Measurements from ENCODE around the gene TMEM163.

TMEM163 gene

DNA sequence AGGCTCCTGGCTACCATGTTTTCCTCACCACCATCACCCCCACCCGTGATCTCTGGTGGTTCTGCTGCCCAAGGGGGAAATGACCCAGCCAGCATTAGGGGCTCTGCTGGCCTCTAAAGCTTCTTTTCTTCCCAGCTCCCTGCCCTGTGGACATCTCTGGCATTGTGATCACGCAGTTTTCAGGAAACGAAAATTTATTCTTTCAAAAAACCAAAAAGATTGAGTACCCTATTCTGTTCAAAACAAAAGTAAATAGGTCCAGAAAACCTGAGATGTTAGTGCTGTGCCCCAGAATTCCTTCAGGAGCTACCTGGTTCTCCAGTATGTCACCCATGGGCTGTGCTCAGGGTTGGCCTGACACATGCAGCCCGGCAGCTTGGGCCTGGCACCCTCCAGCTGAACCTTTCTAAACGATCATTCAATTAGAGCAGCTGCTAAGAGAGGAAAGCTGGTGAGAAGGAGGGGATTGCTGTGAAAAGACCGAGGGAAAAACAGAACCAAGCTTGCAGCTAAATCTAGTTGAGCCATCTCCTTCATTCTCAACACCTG lies 307.4 kb downstream of the TMEM163 start:
- Histone ChIP-seq H3K36me3 (ENCODE audit: control insufficient read depth in 2 of 2, insufficient read depth in 2 of 2, low read length in 2 of 2) (no peaks in the 10 kb centered on the region), H3K27ac (ENCODE audit: low read length) (no peak overlapping the region), H3K4me3 (ENCODE audit: low read length in 2 of 2) (peak overlapping the region in 1 of 2 donors; percentile 22), H3K9ac (ENCODE audit: low read length in 2 of 2) (no peak overlapping the region), H3K27me3 (ENCODE audit: control insufficient read depth in 1 of 2, insufficient read depth in 2 of 2, low read length in 2 of 2) (no peaks in the 10 kb centered on the region), H3K9me3 (ENCODE audit: control insufficient read depth in 2 of 2, low read length in 2 of 2) (no peaks in the 10 kb centered on the region), H3K4me1 (ENCODE audit: control insufficient read depth, insufficient read depth, low read length) (peaks cover 5% of the 10 kb centered on the region)

DNA sequence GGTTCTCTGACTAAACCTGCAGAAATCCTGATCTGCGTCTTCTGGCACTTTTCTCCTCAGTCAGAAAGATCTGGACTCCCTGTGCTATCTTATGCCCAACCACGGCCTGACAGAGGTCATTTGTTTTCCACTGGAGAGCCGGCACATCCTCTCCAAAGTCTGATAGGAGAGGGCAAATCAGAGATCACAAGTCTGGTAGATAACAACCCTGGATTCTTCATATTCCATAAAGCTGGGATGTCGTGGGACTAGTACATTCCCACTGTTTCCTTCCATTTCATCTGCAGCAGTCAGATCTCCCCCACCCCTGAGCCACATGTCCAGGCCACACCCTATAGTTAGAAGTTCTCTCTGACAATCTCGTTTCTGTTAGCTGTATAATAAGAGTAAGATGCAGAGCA lies 308.0 kb downstream of the TMEM163 start:
- Histone ChIP-seq H3K4me3 (ENCODE audit: low read length in 2 of 2) (no peak overlapping the region), H3K27ac (ENCODE audit: low read length) (no peak overlapping the region), H3K27me3 (ENCODE audit: control insufficient read depth in 1 of 2, insufficient read depth in 2 of 2, low read length in 2 of 2) (no peaks in the 10 kb centered on the region), H3K36me3 (ENCODE audit: control insufficient read depth in 2 of 2, insufficient read depth in 2 of 2, low read length in 2 of 2) (no peaks in the 10 kb centered on the region), H3K4me1 (ENCODE audit: control insufficient read depth, insufficient read depth, low read length) (peaks cover 5% of the 10 kb centered on the region), H3K9me3 (ENCODE audit: control insufficient read depth in 2 of 2, low read length in 2 of 2) (no peaks in the 10 kb centered on the region), H3K9ac (ENCODE audit: low read length in 2 of 2) (no peak overlapping the region)

DNA sequence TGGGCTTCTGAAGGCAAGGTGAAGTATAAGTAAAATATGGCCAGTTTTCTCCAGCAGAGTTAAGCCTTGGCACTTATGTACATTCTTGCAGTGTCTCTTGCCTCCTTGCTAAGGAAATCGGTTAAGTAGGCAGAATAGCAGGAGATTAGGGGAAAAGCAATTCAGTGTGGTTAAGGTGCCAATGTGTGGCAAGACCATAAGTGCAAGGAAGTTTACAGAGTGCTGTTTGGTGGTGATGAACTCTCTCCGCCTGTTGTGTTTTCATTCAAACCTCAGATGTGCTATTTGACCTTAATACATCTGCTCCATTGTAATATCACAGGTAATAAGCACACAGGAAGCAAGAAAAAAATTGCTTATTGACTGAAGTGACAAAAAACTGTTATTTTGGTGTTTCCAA lies 308.8 kb downstream of the TMEM163 start:
- Histone ChIP-seq H3K27ac (ENCODE audit: low read length) (no peak overlapping the region), H3K4me3 (ENCODE audit: low read length in 2 of 2) (no peak overlapping the region), H3K9me3 (ENCODE audit: control insufficient read depth in 2 of 2, low read length in 2 of 2) (no peaks in the 10 kb centered on the region), H3K9ac (ENCODE audit: low read length in 2 of 2) (no peak overlapping the region), H3K36me3 (ENCODE audit: control insufficient read depth in 2 of 2, insufficient read depth in 2 of 2, low read length in 2 of 2) (peaks cover 0 to 3% of the 10 kb centered on the region in 2 donors), H3K4me1 (ENCODE audit: control insufficient read depth, insufficient read depth, low read length) (peaks cover 5% of the 10 kb centered on the region), H3K27me3 (ENCODE audit: control insufficient read depth in 1 of 2, insufficient read depth in 2 of 2, low read length in 2 of 2) (no peaks in the 10 kb centered on the region)

DNA sequence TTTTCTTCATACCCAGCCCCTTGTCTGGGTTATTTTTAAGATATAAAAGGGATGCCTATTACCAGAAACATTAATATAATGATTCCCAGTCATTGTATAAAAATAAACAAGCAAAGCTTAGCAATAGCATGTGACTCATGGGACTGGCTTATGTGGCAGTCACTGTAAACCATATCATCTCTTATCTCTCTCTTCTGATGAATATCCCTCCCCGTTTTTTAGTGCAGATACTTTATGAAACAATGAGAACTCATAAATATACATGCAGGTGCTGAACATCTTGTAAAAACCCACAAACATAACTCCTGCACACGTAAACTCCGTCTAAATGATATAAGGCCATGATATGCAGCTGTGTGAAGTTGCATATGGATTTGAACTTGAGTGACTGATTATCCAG lies 310.0 kb downstream of the TMEM163 start:
- Histone ChIP-seq H3K4me3 (ENCODE audit: low read length in 2 of 2) (no peak overlapping the region), H3K4me1 (ENCODE audit: control insufficient read depth, insufficient read depth, low read length) (peaks cover 5% of the 10 kb centered on the region), H3K9me3 (ENCODE audit: control insufficient read depth in 2 of 2, low read length in 2 of 2) (no peaks in the 10 kb centered on the region), H3K36me3 (ENCODE audit: control insufficient read depth in 2 of 2, insufficient read depth in 2 of 2, low read length in 2 of 2) (peaks cover 0 to 3% of the 10 kb centered on the region in 2 donors), H3K27ac (ENCODE audit: low read length) (no peak overlapping the region), H3K9ac (ENCODE audit: low read length in 2 of 2) (no peak overlapping the region), H3K27me3 (ENCODE audit: control insufficient read depth in 1 of 2, insufficient read depth in 2 of 2, low read length in 2 of 2) (no peaks in the 10 kb centered on the region)

DNA sequence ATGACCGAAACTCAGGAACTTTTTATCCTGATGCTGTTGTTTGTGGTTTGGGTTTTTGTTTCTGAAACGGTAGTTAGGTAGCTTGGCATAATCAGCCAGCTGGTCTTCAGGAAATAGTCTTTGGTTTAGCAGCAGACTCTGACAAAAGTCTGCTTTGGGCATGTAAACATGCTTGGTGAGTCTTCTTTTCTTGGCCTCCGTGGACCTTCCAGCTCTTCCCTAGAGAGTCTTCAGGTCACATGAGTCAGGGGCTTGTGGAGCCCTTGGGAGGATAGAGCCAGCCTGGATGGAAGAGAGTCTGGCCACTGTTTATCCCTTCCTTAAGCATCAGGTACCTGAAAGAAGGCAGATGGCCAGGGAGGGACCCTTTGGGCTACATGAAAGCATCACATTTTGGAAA lies 310.4 kb downstream of the TMEM163 start:
- no peaks in the 10 kb centered on the region for H3K9me3 ChIP-seq (ENCODE audit: control insufficient read depth in 2 of 2, low read length in 2 of 2)
- H3K27me3 ChIP-seq (ENCODE audit: control insufficient read depth in 1 of 2, insufficient read depth in 2 of 2, low read length in 2 of 2) = no peaks in the 10 kb centered on the region
- peaks cover 5% of the 10 kb centered on the region for H3K4me1 ChIP-seq (ENCODE audit: control insufficient read depth, insufficient read depth, low read length)
- H3K4me3 ChIP-seq (ENCODE audit: low read length in 2 of 2) = no peak overlapping the region
- H3K36me3 ChIP-seq (ENCODE audit: control insufficient read depth in 2 of 2, insufficient read depth in 2 of 2, low read length in 2 of 2) = peaks cover under 1 to 6% of the 10 kb centered on the region in 2 donors
- H3K9ac ChIP-seq (ENCODE audit: low read length in 2 of 2) = no peak overlapping the region
- no peak overlapping the region for H3K27ac ChIP-seq (ENCODE audit: low read length)

DNA sequence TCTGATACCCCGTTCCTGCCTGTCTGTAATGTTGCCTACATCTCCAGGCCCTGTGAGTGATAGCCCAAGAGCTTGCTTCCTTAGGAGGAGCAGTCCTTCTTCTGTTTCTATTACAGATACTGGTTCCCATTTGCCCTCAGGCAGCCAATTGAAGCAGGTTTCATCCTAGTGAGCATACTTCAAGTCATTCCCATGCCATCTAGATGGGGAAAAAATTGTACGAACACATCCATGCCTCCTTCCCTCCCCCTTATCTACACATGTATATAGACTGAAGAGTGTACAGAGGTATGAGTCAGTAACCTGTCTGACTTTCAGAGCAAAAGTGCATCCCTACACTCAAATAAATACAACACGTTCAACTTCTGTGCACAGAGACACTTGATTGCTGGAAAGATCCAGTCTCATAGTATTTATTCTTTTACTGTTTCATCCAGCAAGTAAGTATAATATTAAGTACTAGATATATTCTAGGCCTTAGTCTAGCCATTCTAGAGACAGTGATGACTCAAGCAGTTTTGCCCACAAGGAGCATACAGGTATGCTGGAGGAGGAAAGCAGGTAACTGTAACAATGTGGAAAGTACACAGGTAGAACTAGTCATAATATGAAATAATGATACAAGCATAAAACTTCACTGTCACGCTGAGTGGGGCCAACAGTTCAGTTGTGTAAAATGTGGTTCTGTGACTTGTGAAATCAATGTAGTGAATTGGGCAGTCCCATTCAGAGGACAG lies 311.5 kb downstream of the TMEM163 start:
- H3K9me3 ChIP-seq (ENCODE audit: control insufficient read depth in 2 of 2, low read length in 2 of 2) = no peaks in the 10 kb centered on the region
- no peak overlapping the region for H3K27ac ChIP-seq (ENCODE audit: low read length)
- H3K9ac ChIP-seq (ENCODE audit: low read length in 2 of 2) = no peak overlapping the region
- peaks cover 7 to 9% of the 10 kb centered on the region in 2 donors for H3K36me3 ChIP-seq (ENCODE audit: control insufficient read depth in 2 of 2, insufficient read depth in 2 of 2, low read length in 2 of 2)
- H3K4me3 ChIP-seq (ENCODE audit: low read length in 2 of 2) = no peak overlapping the region
- peaks cover 5% of the 10 kb centered on the region for H3K4me1 ChIP-seq (ENCODE audit: control insufficient read depth, insufficient read depth, low read length)
- no peaks in the 10 kb centered on the region for H3K27me3 ChIP-seq (ENCODE audit: control insufficient read depth in 1 of 2, insufficient read depth in 2 of 2, low read length in 2 of 2)

DNA sequence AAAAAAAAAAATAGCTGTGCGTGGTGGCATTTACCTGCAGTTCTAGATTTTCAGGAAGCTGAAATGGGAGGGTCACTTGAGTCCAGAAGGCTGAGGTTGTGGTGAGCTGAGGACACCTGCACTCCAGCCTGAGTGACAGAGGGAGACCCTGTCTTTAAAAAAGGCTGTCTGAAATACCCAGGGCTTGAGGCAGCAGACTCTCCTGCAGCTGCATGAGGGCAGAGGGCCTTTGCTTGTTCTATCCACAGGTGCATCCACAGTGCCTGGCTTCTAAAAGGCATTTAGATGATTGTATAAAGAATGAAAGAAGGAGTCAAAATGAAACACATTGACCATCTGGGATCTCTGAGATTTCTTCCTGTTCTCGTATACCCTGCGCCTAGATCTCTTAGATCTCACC lies 312.1 kb downstream of the TMEM163 start:
- no peak overlapping the region for H3K9ac ChIP-seq (ENCODE audit: low read length in 2 of 2)
- no peak overlapping the region for H3K27ac ChIP-seq (ENCODE audit: low read length)
- no peaks in the 10 kb centered on the region for H3K9me3 ChIP-seq (ENCODE audit: control insufficient read depth in 2 of 2, low read length in 2 of 2)
- H3K4me1 ChIP-seq (ENCODE audit: control insufficient read depth, insufficient read depth, low read length) = peaks cover 4% of the 10 kb centered on the region
- no peak overlapping the region for H3K4me3 ChIP-seq (ENCODE audit: low read length in 2 of 2)
- no peaks in the 10 kb centered on the region for H3K27me3 ChIP-seq (ENCODE audit: control insufficient read depth in 1 of 2, insufficient read depth in 2 of 2, low read length in 2 of 2)
- peaks cover 7 to 9% of the 10 kb centered on the region in 2 donors for H3K36me3 ChIP-seq (ENCODE audit: control insufficient read depth in 2 of 2, insufficient read depth in 2 of 2, low read length in 2 of 2)

DNA sequence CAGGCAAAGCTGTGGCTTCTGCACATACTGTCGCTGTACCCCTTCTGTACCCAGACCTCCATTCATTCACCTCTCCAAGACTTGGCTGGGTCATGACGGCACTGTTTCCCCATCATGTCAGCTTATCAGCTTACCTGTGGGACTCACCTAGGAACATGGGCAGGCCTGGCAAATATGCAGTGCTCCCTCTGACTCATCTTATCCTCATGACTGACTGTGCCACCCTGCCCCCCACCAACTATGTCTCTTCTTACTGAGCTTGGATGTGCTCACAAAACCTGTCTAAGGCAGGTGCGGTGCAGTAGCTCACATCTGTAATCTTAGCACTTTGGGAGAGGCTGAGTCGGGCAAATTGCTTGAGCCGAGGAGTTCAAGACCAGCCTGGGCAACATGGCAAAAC lies 312.5 kb downstream of the TMEM163 start:
- Histone ChIP-seq H3K4me3 (ENCODE audit: low read length in 2 of 2) (no peak overlapping the region), H3K27me3 (ENCODE audit: control insufficient read depth in 1 of 2, insufficient read depth in 2 of 2, low read length in 2 of 2) (no peaks in the 10 kb centered on the region), H3K9ac (ENCODE audit: low read length in 2 of 2) (no peak overlapping the region), H3K9me3 (ENCODE audit: control insufficient read depth in 2 of 2, low read length in 2 of 2) (no peaks in the 10 kb centered on the region), H3K27ac (ENCODE audit: low read length) (no peak overlapping the region), H3K36me3 (ENCODE audit: control insufficient read depth in 2 of 2, insufficient read depth in 2 of 2, low read length in 2 of 2) (peaks cover 7 to 9% of the 10 kb centered on the region in 2 donors), H3K4me1 (ENCODE audit: control insufficient read depth, insufficient read depth, low read length) (peaks cover under 1% of the 10 kb centered on the region)
